ENCODE data around the gene ASTN1.
A peak's percentile ranks its signal among the peaks of the same experiment; 100 is the strongest.

Gene ASTN1

GRCh38 chr1:176989023-176989422, 175.5 kb downstream of the ASTN1 start:
- DNase-seq (ENCODE audit: low spot score) = no peak

- no peak for DNase-seq (ENCODE audit: low spot score)
Measured at GRCh38 chr1:176987016-176987415, 177.5 kb downstream of the ASTN1 start.

- no peak for DNase-seq (ENCODE audit: low spot score)
Measured at GRCh38 chr1:176983731-176984130, 180.8 kb downstream of the ASTN1 start.

GRCh38 chr1:176976771-176977170, 187.7 kb downstream of the ASTN1 start:
- no peak for DNase-seq (ENCODE audit: low spot score)

GRCh38 chr1:176976225-176976624, 188.3 kb downstream of the ASTN1 start:
- DNase-seq (ENCODE audit: low spot score) = peak; percentile 4

GRCh38 chr1:176964687-176965086, 199.8 kb downstream of the ASTN1 start:
- DNase-seq (ENCODE audit: low spot score) = no peak

GRCh38 chr1:176963181-176963580, 201.3 kb downstream of the ASTN1 start:
- DNase-seq (ENCODE audit: low spot score) = no peak

GRCh38 chr1:176961678-176962077, 202.8 kb downstream of the ASTN1 start:
- DNase-seq (ENCODE audit: low spot score) = no peak

- DNase-seq (ENCODE audit: low spot score) = no peak
Measured at GRCh38 chr1:176959191-176959820, 205.2 kb downstream of the ASTN1 start.

GRCh38 chr1:176957603-176958002, 206.9 kb downstream of the ASTN1 start:
- no peak for DNase-seq (ENCODE audit: low spot score)

- peak; percentile 32 for DNase-seq (ENCODE audit: low spot score)
Measured at GRCh38 chr1:176954242-176954641, 210.3 kb downstream of the ASTN1 start.

GRCh38 chr1:176950736-176951324, 213.7 kb downstream of the ASTN1 start:
- no peak for DNase-seq (ENCODE audit: low spot score)

GRCh38 chr1:176949033-176949662, 215.4 kb downstream of the ASTN1 start:
- DNase-seq (ENCODE audit: low spot score) = peak; percentile 55

GRCh38 chr1:176944606-176945005, 219.9 kb downstream of the ASTN1 start:
- no peak for DNase-seq (ENCODE audit: low spot score)

GRCh38 chr1:176943783-176944182, 220.7 kb downstream of the ASTN1 start:
- no peak for DNase-seq (ENCODE audit: low spot score)

GRCh38 chr1:176942346-176942745, 222.2 kb downstream of the ASTN1 start:
- no peak for DNase-seq (ENCODE audit: low spot score)

GRCh38 chr1:176939993-176940392, 224.5 kb downstream of the ASTN1 start:
- DNase-seq (ENCODE audit: low spot score) = no peak

- DNase-seq (ENCODE audit: low spot score) = no peak
Measured at GRCh38 chr1:176938375-176938774, 226.1 kb downstream of the ASTN1 start.

GRCh38 chr1:176934370-176934769, 230.1 kb downstream of the ASTN1 start:
- DNase-seq (ENCODE audit: low spot score) = no peak

- DNase-seq (ENCODE audit: low spot score) = no peak
Measured at GRCh38 chr1:176932114-176933104, 232.1 kb downstream of the ASTN1 start.

GRCh38 chr1:176931526-176931925, 233.0 kb downstream of the ASTN1 start:
- DNase-seq (ENCODE audit: low spot score) = no peak

GRCh38 chr1:176926330-176927086, 238.0 kb downstream of the ASTN1 start:
- no peak for DNase-seq (ENCODE audit: low spot score)

Measured in NAMALWA (cell line).